Mesangial cell (primary cell): Measurements from ENCODE around the gene NPPB. TPM values are rescaled to one million over a fixed set of nuclear protein-coding genes. Genes with fewer than 3 reads are reported as not detected.

Experiments used
- total RNA-seq: library from RNA; depleted of rRNA; stranded (reverse); fragments of >200 nt; gene quantifications from 2 replicates; pipeline ENCODE4 v1.2.3, GENCODE V29; 2015

NPPB gene
- total RNA-seq: 7.4 and 17.8 TPM in 2 replicates

DNA sequence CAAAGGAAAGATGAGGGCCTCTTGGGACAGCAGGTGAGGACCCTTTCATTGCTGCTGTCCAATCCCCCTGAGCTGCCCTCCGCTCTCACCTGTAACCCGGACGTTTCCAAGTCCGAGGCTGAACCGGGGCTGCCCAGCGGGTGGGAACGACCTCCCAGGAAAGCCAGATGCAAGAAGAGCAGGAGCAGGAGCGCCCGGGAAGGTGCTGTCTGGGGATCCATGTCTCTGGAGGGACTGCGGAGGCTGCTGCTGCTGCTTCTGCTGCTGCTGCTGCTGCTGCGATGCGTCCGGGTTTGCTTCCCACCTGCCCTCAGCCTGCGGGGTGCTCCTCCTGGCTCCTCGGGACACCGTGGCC, at the start of gene NPPB:
TSS of gene NPPB (minus strand) at position 333 of the 355 bp plus-strand sequence. CDS start at position 221, 112 bp downstream.

GRCh38 chr1:11847667-11848372, 10.9 kb downstream of the NPPB start, which contains the start of gene NPPA:
TSS of gene NPPA (minus strand) at chr1:11847783. CDS start at chr1:11847684, 99 bp downstream.

Other genes starting within 250 kb of the NPPB start
- gene FBXO2, start 204.5 kb downstream of the NPPB start, total RNA-seq: 1.1 and 4.4 TPM in 2 replicates
- gene FBXO44, start 204.1 kb downstream of the NPPB start, total RNA-seq: 5.5 and 21.7 TPM in 2 replicates
- 9.6 and 14.2 TPM in 2 replicates for gene FBXO6, start 194.7 kb downstream of the NPPB start, total RNA-seq
- gene MAD2L2, start 177.8 kb downstream of the NPPB start, total RNA-seq: 68.8 and 103 TPM in 2 replicates
- under 0.01 TPM in 2 replicates for gene DRAXIN, start 167.2 kb downstream of the NPPB start, total RNA-seq
- 73.2 and 85.6 TPM in 2 replicates for gene AGTRAP, start 122.8 kb downstream of the NPPB start, total RNA-seq
- not detected in 2 replicates for gene C1orf167, start 96.8 kb downstream of the NPPB start, total RNA-seq
- gene MTHFR, start 53.0 kb downstream of the NPPB start, total RNA-seq: 7.5 and 25.2 TPM in 2 replicates
- 6.7 and 11.5 TPM in 2 replicates for gene CLCN6, start 52.8 kb downstream of the NPPB start, total RNA-seq
- gene NPPA, start 11.2 kb downstream of the NPPB start, total RNA-seq: not detected in 2 replicates
- 94.7 and 107 TPM in 2 replicates for gene KIAA2013, start 67.5 kb upstream of the NPPB start, total RNA-seq
- gene PLOD1, start 75.8 kb upstream of the NPPB start, total RNA-seq: 170 and 172 TPM in 2 replicates
- gene MFN2, start 121.5 kb upstream of the NPPB start, total RNA-seq: 46.0 and 54.8 TPM in 2 replicates
- 17.2 and 50.2 TPM in 2 replicates for gene MIIP, start 160.6 kb upstream of the NPPB start, total RNA-seq
- gene TNFRSF8, start 204.4 kb upstream of the NPPB start, total RNA-seq: 0.13 and 0.16 TPM in 2 replicates